Activated T-helper 1 cell treated with Interleukin-2 at 50 U/mL for 16 hours (primary cell): ENCODE measurements around the gene CASP14.
"Not testable (repeated sequence)": the region's sequence is repeated elsewhere in the genome, so short reads cannot be mapped to it uniquely, and the experiment has no call there.

ENCODE experiments used
- DNase-seq: peaks from one replicate; pipeline ENCODE4 v3.0.0-alpha.2; 2020; ENCODE audit warnings: low read depth

CASP14 gene

GRCh38 chr19:15072930-15073647 lies 23.8 kb downstream of the CASP14 start:
- DNase-seq: no peak

- DNase-seq: no peak
Measured at GRCh38 chr19:15074371-15074770, 25.1 kb downstream of the CASP14 start.

- DNase-seq: no peak
Measured at GRCh38 chr19:15075806-15076205, 26.5 kb downstream of the CASP14 start.

GRCh38 chr19:15080002-15080401 lies 30.7 kb downstream of the CASP14 start:
- not testable (repeated sequence) for DNase-seq

GRCh38 chr19:15081911-15082310 lies 32.6 kb downstream of the CASP14 start, which contains the start of gene OR1I1:
TSS of gene OR1I1 (plus strand) at chr19:15082211. CDS start at chr19:15087066, 4,855 bp downstream.
- no peak for DNase-seq

- no peak for DNase-seq
Measured at GRCh38 chr19:15087182-15087581, 37.9 kb downstream of the CASP14 start.

GRCh38 chr19:15091918-15092753 lies 42.9 kb downstream of the CASP14 start:
- peak; percentile 6 for DNase-seq

GRCh38 chr19:15093001-15093400 lies 43.7 kb downstream of the CASP14 start:
- DNase-seq: no peak

GRCh38 chr19:15096223-15096622 lies 46.9 kb downstream of the CASP14 start:
- DNase-seq: no peak

- DNase-seq: not testable (repeated sequence)
Measured at GRCh38 chr19:15097980-15098379, 48.7 kb downstream of the CASP14 start.

GRCh38 chr19:15098460-15098859 lies 49.2 kb downstream of the CASP14 start:
- DNase-seq: no peak

GRCh38 chr19:15099017-15099582 lies 49.8 kb downstream of the CASP14 start:
- no peak for DNase-seq

- DNase-seq: peak; percentile 18
Measured at GRCh38 chr19:15101479-15102082, 52.3 kb downstream of the CASP14 start.

GRCh38 chr19:15104003-15104402 lies 54.7 kb downstream of the CASP14 start:
- no peak for DNase-seq

GRCh38 chr19:15104411-15104810 lies 55.1 kb downstream of the CASP14 start:
- no peak for DNase-seq

GRCh38 chr19:15105044-15105443 lies 55.8 kb downstream of the CASP14 start:
- no peak for DNase-seq

- no peak for DNase-seq
Measured at GRCh38 chr19:15107061-15108010, 58.1 kb downstream of the CASP14 start, which contains the start of gene SYDE1. TSS of gene SYDE1 (plus strand) at chr19:15107401. CDS start at chr19:15107434, 33 bp downstream.
